GF-D8 (cell line): ENCODE measurements around the gene DDX56.

Source experiments
- DNase-seq: peaks from one replicate; lab custom pipeline; 2025; lab: John Stamatoyannopoulos, UW

Gene DDX56, protein sequence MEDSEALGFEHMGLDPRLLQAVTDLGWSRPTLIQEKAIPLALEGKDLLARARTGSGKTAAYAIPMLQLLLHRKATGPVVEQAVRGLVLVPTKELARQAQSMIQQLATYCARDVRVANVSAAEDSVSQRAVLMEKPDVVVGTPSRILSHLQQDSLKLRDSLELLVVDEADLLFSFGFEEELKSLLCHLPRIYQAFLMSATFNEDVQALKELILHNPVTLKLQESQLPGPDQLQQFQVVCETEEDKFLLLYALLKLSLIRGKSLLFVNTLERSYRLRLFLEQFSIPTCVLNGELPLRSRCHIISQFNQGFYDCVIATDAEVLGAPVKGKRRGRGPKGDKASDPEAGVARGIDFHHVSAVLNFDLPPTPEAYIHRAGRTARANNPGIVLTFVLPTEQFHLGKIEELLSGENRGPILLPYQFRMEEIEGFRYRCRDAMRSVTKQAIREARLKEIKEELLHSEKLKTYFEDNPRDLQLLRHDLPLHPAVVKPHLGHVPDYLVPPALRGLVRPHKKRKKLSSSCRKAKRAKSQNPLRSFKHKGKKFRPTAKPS

DNA sequence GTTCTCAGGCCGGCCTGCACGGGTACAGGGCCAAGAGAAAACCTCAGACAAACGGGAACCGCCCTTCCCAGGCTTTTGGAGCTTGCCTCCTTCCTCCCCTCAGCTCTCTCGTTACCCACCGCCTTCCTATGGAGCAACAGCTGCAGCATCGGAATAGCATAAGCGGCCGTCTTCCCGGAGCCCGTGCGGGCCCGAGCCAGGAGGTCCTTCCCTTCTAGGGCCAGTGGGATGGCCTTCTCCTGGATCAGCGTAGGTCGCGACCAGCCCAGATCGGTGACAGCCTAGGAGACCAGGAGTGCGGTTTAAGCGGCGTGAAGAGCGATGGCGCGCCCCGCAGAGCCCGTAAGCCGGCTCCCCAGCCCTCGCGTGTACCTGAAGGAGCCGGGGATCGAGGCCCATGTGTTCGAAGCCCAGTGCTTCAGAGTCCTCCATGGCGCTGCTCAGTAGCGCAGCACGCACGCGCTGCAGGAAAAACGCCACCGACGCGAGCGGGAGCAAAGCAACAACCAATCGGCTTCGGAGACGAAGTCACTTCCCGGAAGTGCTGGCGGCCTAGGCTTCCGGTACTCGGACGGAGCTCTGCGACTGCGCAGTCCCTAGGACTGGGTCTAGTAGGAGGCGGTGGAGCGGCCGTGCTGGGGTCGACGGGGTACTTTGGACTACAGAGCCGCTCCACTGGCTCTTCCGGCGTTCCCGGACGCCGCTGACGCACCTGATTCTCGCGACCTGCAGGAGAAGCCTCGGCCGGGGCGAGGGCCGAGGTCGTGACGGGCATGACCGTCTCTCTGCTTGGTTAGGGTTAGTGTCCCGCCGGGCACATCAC is at the start of gene DDX56:
Gene DDX56 (minus strand): TSS at position 445 of the 823 bp plus-strand sequence. CDS start 13 bp downstream, at position 432.
- peak; percentile 87 for DNase-seq

DNA sequence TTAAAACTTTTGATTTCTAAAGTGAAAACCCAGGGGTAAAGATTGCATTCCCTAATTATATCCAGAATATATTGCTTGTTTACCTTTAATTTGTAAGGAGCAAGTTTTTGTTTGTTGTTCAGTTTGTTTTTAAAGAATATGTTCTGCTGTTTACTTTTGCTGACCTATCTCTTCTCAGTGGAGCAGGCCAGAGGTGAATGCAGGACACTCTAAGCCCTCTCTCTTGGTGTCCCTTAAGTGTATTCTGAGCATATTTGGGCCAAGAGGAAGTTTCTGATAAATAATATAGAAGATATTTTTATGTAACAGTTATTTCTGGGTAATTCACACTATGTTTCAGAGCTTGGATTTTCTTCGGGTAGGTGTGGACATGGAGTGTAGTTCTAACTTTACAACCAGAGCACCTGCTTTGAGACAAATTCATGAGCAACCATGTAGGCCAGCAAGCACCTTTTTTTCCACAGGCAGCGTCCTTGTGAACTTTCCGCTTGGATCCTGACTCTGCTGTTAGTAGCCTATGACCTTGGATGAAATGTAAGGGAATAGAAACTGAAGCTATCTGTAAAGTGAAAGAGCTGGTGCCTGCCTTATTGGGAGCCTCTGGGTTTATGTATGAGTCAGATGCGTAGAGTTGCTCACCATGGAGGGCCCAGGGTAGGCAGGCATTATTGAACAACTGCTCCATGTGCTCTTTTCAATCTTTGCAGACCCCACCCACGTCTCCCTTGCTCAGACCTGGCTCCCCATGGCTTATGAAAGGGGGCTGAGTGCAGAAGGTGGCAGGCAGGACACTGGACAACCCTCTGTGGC is 48.8 kb upstream of the DDX56 start:
- DNase-seq: no peak

DNA sequence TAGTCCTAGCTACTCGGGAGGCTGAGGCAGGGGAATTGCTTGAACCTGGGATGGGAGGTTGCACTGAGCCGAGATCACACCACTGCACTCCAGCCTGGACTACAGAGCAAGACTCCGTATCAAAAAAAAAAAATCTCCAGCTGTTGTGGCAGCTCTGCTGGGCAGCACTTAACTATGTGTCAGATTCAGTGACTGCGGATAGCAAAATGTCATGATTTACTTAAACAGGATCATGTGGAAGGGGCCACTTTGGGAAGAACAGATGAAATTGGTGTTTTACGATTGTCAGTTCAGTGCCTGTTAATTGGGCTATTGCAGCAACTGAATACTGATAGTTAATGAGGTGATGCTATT is 48.0 kb upstream of the DDX56 start:
- no peak for DNase-seq

DNA sequence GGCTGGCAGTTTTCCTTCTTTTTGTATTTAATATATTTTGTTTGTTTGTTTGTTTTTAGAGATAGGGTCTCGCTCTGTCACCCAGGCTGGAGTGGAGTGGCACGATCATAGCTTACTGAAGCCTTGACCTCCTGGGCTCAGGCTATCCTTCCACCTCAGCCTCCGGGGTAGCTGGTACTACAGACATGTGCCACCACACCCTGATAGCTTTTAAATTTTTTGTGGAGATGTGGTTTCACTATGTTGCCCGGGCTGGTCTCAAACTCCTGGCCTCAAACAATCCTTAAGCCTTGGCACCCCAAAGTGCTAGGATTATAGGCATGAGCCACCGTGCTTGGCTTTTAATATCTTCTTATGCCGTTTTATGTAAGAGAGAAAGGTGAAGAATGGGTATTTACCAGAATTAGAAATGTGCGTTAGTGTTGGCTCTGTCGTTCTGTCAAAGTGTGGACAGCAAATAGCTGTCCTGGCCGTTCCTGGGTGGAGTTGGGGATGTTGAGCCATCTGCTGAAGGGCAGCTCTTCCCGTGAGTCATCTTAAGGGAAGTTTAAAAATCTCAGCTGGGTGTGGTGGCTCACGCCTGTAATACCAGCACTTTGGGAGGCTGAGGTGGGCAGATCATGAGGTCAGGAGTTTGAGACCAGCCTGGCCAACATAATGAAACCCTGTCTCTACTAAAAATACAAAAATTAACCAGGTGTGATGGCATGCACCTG is 47.5 kb upstream of the DDX56 start:
- DNase-seq: no peak

DNA sequence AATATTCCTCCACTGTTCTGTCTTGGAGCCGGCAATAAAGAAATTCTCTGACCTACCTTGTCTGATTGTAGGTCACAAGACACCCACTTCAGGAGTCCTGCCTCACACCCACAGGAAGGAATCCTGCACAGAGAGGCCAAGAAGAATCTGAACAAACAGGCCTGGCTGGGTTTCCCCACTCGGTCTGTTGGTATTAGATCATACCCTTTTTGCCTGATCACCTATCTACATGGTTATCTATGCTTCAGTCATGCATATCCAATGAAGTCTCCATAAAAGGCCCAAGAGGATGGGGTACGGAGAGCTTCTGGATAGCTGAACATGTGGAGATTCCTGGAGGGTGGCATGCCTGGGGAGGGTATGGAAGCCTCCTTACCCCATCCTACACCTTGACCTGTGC is 45.0 kb upstream of the DDX56 start:
- DNase-seq: no peak

DNA sequence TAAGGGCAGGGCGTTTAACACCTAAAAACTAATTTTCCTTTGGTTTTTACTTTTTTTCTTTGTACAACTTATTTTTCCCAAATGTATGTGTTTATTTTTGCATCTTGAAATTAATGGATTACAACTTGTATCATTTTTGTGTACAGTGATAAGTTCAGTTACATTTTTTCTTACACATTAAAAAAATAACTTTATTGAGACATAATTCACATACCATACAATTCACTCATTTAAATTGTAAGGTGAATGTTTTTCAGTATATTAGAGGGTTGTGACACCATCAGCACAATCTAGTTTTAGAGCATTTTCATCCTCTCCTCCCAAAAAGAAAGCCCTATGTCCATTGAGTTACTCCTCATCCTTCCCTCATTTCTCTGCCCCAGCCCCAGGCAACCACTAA is 44.3 kb upstream of the DDX56 start:
- no peak for DNase-seq

DNA sequence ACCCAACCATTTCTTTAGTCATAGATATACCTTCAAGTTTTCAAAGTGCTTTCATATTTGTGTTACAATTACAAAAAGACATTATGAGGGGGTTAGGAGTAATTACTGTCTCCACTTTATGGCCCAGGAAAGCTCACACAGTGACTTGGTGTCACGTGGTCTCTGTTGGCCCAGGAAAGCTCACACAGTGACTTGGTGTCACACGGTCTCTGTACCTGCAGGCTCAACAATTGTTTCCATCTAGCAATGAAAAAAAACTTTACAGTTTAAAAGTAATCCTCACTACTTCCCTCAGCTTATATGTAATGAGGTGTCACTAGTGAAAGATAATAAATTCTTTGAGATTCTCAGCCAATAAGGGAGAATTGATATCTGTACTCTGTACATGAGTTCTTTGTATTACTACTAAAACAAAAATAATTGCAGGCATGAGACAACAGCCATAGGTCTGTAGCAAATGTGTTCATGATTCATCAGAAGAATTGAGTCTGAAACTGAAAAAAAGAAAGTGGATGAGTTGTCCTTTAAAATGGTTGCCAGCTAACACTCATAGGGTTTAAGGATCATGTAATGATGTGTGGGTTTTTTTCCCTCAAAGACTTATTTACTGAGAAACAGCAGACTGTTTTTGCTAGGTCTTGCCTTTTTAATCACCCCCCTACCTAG is 43.6 kb upstream of the DDX56 start:
- DNase-seq: no peak

DNA sequence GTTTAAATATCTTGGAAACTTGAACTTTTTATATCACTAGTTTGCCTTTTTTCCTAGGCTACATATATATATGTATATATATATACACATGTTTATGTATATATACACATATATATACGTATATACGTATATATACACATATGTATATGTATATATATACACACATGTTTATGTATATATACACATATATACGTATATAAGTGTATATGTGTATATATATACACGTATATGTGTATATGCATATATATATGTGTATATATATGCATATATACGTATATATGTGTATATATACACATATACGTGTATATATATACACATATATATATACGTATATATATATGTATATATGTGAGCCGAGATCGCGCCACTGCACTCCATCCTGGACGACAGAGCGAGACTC is 42.8 kb upstream of the DDX56 start:
- no peak for DNase-seq

DNA sequence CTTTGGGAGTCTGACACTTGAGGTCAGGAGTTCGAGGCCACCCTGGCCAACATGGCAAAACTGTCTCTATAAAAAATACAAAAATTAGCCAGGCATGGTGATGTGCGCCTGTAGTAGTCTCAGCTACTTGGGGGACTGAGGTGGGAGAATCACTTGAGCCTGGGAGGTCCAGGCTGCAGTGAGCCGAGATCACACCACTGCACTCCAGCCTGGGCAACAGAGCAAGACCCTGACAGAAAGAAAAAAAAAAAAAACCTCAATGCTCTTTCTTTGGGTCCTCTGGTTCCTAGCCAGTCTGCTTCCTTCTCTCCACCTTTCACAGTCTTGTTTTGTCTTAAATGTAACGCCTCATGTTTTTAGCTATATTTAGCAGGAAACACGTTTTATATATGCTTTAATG is 42.1 kb upstream of the DDX56 start:
- DNase-seq: no peak

DNA sequence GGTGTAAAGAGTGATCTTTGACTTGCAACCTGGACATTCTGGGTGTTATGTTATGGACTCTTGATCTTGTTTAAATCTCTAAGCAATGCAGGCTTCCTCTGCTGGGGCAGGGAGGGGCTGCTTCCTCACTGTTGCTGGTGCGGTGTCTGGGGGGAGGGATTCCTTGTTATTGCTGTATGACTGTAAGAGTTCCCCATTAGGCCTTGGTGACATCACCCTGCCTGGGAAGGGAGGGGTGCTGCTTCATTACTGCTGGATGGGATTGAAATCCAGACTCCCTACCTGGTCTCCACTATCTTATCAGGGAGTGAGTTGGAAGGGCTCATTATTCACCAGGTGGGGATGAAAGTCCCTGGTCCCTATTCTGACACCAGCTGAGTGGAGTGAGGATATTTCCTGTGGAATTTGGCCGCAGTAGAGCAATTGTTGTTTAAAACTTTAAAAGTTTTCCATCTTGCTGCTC is 41.5 kb upstream of the DDX56 start:
- DNase-seq: no peak

DNA sequence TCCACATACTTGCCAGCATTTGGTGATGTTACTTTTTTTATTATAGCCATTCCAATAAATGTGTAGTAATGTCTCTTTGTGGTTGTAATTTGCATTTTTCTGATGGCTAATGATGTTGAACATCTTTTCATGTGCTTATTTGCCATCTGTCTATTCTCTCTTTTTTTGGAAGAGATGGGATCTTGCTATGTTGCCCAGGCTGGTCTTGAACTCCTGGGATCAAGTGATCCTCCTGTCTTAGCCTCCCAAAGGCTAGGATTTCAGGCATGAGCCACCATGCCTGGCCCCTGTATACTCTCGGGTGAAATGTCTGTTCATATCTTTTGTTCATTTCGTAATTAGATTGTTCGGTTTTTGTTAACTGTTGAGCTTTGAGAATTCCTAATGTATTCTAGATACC is 36.1 kb upstream of the DDX56 start:
- no peak for DNase-seq

DNA sequence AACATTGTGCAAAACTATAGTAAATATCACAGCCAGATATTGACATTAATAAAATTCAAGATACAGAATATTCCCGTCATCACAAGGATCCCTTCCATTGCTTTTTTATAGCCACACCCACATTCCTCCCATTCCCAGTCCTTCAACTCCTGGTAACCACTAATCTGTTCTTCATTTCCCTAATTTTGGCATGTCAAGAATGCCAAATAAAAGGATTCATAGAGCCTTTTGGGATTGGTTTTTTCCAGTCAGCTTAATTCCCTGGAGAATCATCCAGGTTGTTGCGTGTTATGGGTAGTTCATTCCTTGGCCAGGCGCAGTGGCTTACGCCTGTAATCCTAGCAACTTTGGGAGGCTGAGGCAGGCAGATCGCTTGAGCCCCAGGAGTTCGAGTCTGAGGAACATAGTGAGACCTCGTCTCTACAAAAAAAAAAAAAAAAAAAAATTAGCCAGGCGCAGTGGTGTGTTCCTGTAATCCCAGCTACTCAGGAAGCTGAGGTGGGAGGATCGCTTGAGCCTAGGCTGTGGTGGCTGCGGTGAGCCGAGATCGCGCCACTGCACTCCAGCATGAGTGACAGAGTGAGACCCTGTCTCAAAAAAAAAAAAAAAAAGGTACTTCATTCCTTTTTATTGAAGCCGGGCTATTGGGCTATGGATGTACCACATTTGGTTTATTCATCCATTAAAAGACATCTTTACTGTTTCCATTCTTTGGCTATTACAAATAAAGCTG is 35.4 kb upstream of the DDX56 start:
- peak; percentile 41 for DNase-seq

DNA sequence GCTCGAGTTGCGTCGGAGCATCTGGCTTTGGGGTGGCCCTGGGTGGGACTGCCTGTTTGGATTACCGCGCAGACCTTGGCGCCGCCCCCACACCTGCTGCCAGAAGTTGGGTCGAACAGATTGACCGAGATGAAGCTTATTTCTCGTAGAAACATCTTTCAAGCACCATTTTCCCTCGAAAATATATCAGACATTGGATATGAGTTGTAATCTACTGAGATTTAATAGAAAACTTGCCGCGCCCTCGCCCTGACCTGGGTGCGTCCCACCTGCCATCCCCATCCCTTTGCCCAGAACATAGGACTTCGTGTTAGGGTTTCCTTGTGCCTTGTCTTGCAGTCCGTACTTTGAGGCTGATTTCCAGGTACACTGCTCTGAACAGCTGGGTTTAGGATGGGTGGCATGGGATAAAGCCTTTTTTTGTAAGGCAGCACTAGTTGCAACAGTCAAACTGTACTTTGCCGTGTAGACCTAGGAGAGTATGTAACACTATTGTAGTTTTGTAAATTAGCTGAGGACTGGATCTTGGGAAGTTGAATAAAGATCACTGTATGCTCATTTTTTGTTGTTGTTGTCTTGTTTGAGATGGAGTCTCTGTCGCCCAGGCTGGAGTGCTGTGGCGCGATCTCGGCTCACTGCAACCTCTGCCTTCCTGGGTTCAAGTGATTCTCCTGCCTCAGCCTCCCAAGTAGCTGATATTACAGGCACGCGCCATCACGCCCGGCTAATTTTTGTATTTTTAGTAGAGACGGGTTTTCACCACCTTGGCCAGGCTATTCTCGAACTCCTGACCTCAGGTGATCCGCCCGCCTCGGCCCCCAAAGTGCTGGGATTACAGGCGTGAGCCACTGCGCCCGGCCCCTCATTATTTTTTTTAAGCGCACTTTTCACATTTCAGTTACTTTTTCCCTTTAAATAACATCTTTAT is 33.7 kb upstream of the DDX56 start:
- DNase-seq: no peak

DNA sequence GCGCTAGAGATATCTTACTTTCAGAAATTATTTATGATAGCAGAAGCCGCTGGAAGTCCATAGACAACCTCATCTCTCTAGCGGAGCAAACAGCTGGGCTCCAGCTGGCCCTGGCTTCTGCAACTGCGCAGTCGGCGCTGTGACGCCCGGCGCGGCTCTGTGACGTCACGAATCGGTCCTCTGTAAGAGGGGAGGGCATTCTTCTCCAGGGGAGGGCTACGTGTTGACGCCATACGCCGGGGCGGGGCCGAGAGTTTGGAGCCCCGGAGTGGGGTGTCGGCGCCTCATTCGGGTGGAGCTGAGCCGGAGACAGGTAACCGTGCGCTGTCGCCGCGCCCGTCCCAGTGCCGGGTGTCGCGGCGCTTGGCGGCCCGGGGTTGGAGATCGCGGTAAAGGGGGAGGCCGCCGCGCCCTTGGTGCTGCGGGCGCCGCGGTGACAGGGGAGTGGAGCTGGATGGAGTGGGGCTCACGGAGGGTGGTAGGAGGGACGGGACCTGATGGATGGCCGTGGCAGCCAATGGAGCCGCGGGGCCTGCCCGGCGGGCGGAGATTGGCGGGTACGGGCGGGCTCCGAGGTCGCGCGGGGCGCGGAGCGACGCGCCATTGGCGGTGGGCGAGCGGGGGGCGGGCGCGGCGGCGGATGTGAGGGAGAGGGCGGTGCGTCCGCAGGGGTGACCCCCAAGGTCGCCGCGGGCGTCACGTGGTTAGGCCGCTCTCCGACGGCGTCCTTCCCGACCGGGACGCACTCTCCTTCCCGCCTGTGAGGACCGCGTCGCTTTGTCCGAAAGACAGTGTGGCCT is 32.8 kb upstream of the DDX56 start, which contains the start of gene OGDH:
Gene OGDH (plus strand): TSS at position 287 of the 800 bp plus-strand sequence. CDS start 17,717 bp downstream, outside the sequence.
- DNase-seq: peak; percentile 95

DNA sequence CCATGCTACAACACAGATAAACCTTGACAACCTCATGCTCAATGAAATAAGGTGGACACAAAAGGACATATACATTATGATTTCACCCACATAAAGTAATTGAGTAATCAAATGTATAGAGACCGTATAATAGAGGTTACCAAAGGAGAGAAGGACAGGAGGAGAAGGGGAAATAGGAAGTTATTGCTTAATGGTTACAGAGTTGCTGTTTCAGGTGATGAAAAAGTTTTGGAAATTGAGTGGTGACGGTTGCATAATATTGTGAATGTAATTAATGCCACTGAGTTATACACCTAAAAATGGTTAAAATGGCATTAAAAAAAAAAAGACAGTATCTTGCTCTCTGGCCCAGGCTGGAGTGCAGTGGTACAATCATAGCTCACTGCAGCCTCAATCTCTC is 31.2 kb upstream of the DDX56 start:
- DNase-seq: peak; percentile 33

DNA sequence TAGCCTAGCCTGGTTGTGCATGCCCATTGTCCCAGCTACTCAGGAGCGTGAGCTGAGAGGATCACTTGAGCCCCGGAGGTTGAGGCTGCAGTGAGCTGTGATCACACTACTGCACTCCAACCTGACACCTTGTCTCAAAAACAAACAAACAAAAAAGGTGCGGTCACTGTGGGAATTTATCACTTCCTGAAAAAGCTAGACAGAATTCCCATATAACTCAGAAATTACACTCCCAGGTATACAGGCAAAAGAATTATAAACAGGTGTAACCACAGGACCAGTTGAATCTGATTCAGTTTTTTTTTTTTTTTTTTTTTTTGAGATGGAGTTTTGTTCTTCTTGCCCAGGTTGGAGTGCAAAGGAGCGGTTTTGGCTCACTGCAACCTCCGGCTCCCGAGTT is 29.5 kb upstream of the DDX56 start:
- DNase-seq: no peak

DNA sequence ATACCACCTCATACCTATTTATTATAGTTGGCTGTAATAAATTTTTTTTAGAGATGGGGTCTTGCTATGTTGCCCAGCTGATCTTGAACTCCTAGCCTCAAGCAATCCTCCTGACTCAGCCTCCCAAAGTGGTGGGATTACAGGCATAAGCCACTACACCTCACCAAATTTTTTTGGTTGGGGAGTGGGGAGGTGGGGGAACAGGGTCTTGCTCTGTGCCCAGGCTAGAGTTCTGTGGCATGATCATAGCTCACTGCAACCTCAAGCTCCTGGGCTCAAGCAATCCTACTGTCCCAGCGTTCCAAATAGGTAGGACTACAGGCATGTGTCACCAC is 28.8 kb upstream of the DDX56 start:
- DNase-seq: no peak

DNA sequence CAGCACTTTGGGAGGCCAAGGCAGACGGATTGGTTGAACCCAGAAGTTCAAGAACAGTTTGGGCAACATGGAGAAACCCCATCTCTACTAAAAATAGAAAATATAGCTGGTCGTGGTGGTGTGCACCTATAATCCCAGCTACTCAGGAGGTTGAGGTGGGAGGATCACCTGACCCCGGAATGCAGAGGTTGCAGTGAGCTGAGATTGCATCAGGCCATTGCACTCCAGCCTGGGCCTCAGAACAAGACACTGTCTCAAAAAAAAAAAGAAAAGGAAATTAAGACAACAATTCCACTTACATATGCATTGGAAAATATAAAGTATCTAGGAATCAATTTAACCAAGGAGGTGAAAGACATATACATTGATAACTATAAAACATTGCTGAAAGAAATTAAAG is 25.5 kb upstream of the DDX56 start:
- DNase-seq: no peak
